ENCODE measurements around the gene PTPRC.

DNA sequence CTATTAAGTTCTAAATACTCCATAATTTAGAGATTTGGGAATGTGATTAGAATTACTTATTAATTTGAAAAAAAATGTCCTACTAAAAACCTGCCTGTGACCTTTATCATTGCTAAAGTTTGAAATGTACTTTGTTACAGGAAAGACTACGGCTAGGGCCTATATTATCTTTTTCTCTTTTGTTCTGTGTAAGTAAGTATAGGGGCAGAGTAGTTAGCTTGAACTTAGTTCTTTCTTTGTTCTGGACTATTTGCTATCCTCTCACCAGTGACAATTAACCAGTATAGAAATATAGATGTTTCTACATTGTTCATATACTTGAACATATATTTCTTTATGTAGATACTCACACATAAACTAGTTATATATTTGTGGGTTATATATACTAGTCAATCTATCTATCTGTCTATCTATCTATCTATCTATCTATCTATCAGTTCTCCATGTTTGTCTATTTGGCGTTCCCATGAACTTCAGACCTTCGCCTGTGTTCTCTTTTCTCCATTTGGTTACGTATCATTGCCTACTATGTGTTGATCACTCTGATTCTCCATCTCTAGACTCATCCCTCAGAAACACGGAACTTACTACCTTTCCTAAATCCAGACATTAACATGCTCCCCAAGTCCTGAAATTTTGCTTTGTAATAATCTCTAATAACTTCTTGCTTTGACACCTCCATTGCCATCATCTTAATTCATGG, 3.3 kb downstream of the PTPRC start:
- TF ChIP-seq, protein P1, sequence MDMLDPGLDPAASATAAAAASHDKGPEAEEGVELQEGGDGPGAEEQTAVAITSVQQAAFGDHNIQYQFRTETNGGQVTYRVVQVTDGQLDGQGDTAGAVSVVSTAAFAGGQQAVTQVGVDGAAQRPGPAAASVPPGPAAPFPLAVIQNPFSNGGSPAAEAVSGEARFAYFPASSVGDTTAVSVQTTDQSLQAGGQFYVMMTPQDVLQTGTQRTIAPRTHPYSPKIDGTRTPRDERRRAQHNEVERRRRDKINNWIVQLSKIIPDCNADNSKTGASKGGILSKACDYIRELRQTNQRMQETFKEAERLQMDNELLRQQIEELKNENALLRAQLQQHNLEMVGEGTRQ (IDR thresholded peaks at IDR 0.05) = no peak
- TF ChIP-seq MAX (IDR thresholded peaks at IDR 0.05) = no peak
- no peak for TF ChIP-seq POLR2A (IDR thresholded peaks at IDR 0.05; ENCODE audit: low read length)
- TF ChIP-seq CTCF (IDR thresholded peaks at IDR 0.05) = no peak
- TF ChIP-seq, protein P2, sequence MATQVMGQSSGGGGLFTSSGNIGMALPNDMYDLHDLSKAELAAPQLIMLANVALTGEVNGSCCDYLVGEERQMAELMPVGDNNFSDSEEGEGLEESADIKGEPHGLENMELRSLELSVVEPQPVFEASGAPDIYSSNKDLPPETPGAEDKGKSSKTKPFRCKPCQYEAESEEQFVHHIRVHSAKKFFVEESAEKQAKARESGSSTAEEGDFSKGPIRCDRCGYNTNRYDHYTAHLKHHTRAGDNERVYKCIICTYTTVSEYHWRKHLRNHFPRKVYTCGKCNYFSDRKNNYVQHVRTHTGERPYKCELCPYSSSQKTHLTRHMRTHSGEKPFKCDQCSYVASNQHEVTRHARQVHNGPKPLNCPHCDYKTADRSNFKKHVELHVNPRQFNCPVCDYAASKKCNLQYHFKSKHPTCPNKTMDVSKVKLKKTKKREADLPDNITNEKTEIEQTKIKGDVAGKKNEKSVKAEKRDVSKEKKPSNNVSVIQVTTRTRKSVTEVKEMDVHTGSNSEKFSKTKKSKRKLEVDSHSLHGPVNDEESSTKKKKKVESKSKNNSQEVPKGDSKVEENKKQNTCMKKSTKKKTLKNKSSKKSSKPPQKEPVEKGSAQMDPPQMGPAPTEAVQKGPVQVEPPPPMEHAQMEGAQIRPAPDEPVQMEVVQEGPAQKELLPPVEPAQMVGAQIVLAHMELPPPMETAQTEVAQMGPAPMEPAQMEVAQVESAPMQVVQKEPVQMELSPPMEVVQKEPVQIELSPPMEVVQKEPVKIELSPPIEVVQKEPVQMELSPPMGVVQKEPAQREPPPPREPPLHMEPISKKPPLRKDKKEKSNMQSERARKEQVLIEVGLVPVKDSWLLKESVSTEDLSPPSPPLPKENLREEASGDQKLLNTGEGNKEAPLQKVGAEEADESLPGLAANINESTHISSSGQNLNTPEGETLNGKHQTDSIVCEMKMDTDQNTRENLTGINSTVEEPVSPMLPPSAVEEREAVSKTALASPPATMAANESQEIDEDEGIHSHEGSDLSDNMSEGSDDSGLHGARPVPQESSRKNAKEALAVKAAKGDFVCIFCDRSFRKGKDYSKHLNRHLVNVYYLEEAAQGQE (IDR thresholded peaks at IDR 0.05) = no peak
